ENCODE measurements around the gene TENM3. TPM values are rescaled to one million over a fixed set of nuclear protein-coding genes. Genes with fewer than 3 reads are reported as not detected.

The TENM3 gene
- total and polyA plus RNA-seq, 9 donors: 11.0 to 32.9 (median 23.2) TPM

DNA sequence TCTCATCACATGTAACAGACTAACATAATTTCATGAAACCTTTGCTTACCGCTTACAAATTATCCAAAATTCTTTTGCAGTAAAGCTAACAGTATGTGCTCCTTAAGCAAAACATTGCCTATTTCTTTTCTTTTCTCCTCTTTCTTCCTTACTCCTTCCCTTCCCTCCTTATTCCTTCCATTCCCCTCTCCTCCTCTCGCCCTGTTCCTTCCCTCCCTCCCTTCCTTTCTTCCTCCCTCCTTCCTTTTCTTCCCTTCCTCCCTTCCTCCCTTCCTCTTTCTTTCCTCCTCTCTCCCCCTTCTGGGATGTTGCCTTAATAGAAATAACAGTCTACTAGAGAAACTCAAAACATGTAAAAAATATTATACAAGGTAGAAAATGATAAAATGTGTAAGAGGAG, 246.4 kb downstream of the TENM3 start:
- Histone ChIP-seq H3K9me3 (replicated peaks; ENCODE audit: control insufficient read depth, low read depth, low read length) (peaks cover 6% of the 10 kb centered on the region), H3K4me1 (ENCODE audit: control insufficient read depth, insufficient read depth, low read length) (peaks cover 4% of the 10 kb centered on the region), H3K4me3 (ENCODE audit: low read length) (no peak overlapping the region), H3K27ac (ENCODE audit: low read length) (no peak overlapping the region), H3K36me3 (ENCODE audit: control insufficient read depth, insufficient read depth, low read length) (no peaks in the 10 kb centered on the region), H3K27me3 (ENCODE audit: control insufficient read depth, insufficient read depth, low read length) (no peaks in the 10 kb centered on the region)
- DNase-seq: no peak
- 74% methylated on average over 2 of the region's 2 CpGs for WGBS (ENCODE audit: insufficient coverage)

DNA sequence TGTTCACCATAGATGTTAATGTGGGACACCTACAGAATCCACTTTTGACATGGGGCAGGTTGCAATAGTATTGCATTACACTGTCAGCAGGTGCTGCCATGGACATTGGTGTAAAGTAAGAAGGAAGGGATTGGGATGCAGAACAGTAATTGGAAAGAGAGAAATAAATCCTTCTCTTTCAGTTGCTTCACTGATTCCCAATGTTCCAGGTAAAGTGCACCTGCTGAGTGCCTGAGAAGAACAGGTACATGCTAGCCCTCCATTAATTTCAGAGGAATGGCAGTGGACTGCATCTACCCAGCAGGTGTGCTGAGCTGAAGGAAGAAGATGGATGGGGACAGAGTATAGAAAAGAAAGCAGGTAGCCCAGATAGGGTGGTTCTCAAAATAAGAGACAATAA, 248.5 kb downstream of the TENM3 start:
- no peak for DNase-seq
- Histone ChIP-seq H3K4me3 (ENCODE audit: low read length) (no peak overlapping the region), H3K27me3 (ENCODE audit: control insufficient read depth, insufficient read depth, low read length) (no peaks in the 10 kb centered on the region), H3K36me3 (ENCODE audit: control insufficient read depth, insufficient read depth, low read length) (no peaks in the 10 kb centered on the region), H3K9me3 (replicated peaks; ENCODE audit: control insufficient read depth, low read depth, low read length) (peaks cover 4% of the 10 kb centered on the region), H3K4me1 (ENCODE audit: control insufficient read depth, insufficient read depth, low read length) (peaks cover 4% of the 10 kb centered on the region), H3K27ac (ENCODE audit: low read length) (peak overlapping the region; percentile 82)

DNA sequence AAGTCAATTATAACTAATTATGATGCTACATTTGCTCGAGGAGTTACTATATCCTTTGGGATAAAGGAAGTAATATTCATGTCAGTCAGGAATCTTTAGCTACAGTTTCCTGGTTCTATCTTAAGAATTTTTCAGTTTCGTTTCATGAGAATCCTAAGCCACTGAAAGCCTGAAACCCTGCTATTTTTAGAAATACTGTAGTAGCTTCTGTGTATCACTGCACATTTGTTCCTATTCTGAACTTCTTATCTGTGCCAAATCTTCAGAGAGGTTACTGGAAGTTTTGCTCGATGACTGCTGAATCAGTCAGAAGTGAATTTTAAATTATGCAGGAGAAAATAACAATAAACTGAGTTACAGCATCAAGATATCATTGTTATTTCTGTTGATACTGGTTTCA, 249.2 kb downstream of the TENM3 start:
- no peaks in the 10 kb centered on the region for H3K9me3 ChIP-seq (replicated peaks; ENCODE audit: control insufficient read depth, low read depth, low read length)
- DNase-seq: peak; percentile 84
- no CpG with 5 or more reads among the region's 3 CpGs for WGBS (ENCODE audit: insufficient coverage)
- H3K27ac ChIP-seq (ENCODE audit: low read length): peak overlapping the region; percentile 82
- H3K36me3 ChIP-seq (ENCODE audit: control insufficient read depth, insufficient read depth, low read length): no peaks in the 10 kb centered on the region
- no peaks in the 10 kb centered on the region for H3K27me3 ChIP-seq (ENCODE audit: control insufficient read depth, insufficient read depth, low read length)
- H3K4me3 ChIP-seq (ENCODE audit: low read length): no peak overlapping the region
- H3K4me1 ChIP-seq (ENCODE audit: control insufficient read depth, insufficient read depth, low read length): peaks cover 4% of the 10 kb centered on the region

DNA sequence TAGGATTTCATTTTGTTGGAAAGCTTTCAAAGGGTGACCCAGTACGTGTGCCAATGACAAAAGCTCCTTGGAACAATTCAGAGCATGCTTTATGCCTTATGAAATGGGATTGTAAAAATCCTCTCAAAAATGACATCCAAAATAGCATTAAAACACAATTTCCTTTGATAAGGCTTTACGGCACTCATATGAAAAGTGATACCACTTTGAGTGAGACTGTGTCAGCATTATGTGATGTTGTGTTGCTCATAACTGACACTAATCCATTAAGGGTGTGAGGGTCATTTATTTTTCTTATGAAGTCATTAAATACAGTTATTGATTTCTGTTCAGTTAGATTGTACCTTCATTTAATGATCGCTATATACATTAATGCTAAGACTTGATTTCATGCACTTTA, 250.2 kb downstream of the TENM3 start:
- H3K27me3 ChIP-seq (ENCODE audit: control insufficient read depth, insufficient read depth, low read length): no peaks in the 10 kb centered on the region
- WGBS (ENCODE audit: insufficient coverage): no CpG with 5 or more reads among the region's 3 CpGs
- H3K4me1 ChIP-seq (ENCODE audit: control insufficient read depth, insufficient read depth, low read length): peaks cover 4% of the 10 kb centered on the region
- no peak for DNase-seq
- no peaks in the 10 kb centered on the region for H3K9me3 ChIP-seq (replicated peaks; ENCODE audit: control insufficient read depth, low read depth, low read length)
- no peak overlapping the region for H3K4me3 ChIP-seq (ENCODE audit: low read length)
- no peak overlapping the region for H3K27ac ChIP-seq (ENCODE audit: low read length)
- no peaks in the 10 kb centered on the region for H3K36me3 ChIP-seq (ENCODE audit: control insufficient read depth, insufficient read depth, low read length)

DNA sequence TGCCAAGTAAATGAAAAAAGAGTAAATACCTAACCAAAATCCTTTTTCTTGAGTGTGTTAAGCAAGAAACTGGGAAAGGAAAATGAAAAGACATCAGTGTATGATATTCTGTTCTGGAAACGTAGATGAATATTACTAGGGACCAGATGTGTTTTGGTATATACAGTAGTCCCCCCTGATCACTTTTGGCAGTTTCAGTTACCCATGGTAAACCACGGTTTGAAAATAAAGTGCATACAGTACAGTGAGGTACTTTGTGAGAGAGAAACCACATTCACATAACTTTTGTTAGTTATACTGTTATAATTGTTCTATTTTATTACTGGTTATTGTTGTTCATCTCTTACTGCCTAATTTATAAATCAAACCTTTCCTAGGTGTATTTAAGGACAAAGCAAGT, 250.9 kb downstream of the TENM3 start:
- H3K4me1 ChIP-seq (ENCODE audit: control insufficient read depth, insufficient read depth, low read length): peaks cover 4% of the 10 kb centered on the region
- H3K4me3 ChIP-seq (ENCODE audit: low read length): no peak overlapping the region
- no peak overlapping the region for H3K27ac ChIP-seq (ENCODE audit: low read length)
- WGBS (ENCODE audit: insufficient coverage): 67% methylated on average over 1 of the region's 2 CpGs
- no peaks in the 10 kb centered on the region for H3K9me3 ChIP-seq (replicated peaks; ENCODE audit: control insufficient read depth, low read depth, low read length)
- H3K36me3 ChIP-seq (ENCODE audit: control insufficient read depth, insufficient read depth, low read length): no peaks in the 10 kb centered on the region
- no peak for DNase-seq
- no peaks in the 10 kb centered on the region for H3K27me3 ChIP-seq (ENCODE audit: control insufficient read depth, insufficient read depth, low read length)

DNA sequence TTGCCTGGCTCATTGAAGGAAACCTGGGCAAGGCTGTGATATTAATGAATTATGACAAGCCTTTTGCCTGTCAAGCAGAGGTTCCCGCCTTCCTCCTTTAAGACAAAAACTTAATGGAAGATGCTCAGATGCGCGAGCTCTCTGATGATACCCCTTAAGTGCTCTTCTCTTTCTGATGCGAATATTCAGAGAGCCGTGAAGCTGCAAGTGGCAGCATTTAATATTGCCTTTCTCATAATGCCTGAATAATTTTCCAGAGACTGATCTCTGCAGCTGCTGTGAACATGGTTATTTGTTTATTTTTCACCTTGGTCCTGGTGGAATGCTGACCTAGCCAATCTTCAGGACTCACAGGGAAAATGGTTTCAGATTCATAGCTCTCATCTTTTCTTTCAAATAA, 251.8 kb downstream of the TENM3 start:
- WGBS (ENCODE audit: insufficient coverage): 80% methylated on average over 5 of the region's 5 CpGs
- Histone ChIP-seq H3K27ac (ENCODE audit: low read length) (no peak overlapping the region), H3K9me3 (replicated peaks; ENCODE audit: control insufficient read depth, low read depth, low read length) (no peaks in the 10 kb centered on the region), H3K4me3 (ENCODE audit: low read length) (no peak overlapping the region), H3K27me3 (ENCODE audit: control insufficient read depth, insufficient read depth, low read length) (no peaks in the 10 kb centered on the region), H3K36me3 (ENCODE audit: control insufficient read depth, insufficient read depth, low read length) (no peaks in the 10 kb centered on the region), H3K4me1 (ENCODE audit: control insufficient read depth, insufficient read depth, low read length) (peaks cover 4% of the 10 kb centered on the region)
- no peak for DNase-seq

DNA sequence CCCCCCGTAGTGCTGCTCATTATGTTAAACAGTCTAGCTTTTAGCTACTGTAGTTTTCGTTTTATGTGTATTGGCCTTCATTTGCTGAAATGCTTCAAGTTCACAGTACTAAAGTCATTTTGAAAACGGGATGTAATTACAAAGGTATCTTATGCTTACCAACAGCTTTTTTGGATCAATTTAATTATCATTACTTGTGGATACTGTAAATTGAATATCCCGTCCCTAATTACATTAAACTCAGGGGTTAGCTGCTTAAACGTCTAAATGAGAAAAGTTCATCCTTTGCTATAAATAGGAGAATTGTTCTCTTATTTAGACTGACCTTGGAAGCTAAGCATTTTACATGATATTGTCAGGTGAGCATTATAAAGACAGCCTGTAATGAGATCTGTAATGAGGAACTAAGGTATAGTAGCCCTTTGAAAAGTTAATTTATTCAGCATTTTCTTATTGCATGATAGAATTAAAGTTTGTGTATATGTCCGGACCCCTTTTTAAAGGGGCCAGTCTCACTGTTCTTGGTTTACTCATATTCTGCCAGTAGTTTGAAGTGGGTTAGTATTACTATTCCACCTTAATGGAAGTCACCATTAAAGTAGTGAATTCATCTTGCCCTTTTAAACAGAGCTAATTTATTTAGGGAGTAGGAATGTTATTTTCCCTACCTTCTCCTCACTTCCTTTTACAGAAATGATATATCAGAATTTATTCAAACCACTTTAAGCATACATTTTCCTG, 252.6 kb downstream of the TENM3 start:
- Histone ChIP-seq H3K27me3 (ENCODE audit: control insufficient read depth, insufficient read depth, low read length) (no peaks in the 10 kb centered on the region), H3K4me3 (ENCODE audit: low read length) (no peak overlapping the region), H3K9me3 (replicated peaks; ENCODE audit: control insufficient read depth, low read depth, low read length) (no peaks in the 10 kb centered on the region), H3K27ac (ENCODE audit: low read length) (no peak overlapping the region), H3K4me1 (ENCODE audit: control insufficient read depth, insufficient read depth, low read length) (peaks cover 4% of the 10 kb centered on the region), H3K36me3 (ENCODE audit: control insufficient read depth, insufficient read depth, low read length) (no peaks in the 10 kb centered on the region)
- no peak for DNase-seq
- no CpG with 5 or more reads among the region's 6 CpGs for WGBS (ENCODE audit: insufficient coverage)

DNA sequence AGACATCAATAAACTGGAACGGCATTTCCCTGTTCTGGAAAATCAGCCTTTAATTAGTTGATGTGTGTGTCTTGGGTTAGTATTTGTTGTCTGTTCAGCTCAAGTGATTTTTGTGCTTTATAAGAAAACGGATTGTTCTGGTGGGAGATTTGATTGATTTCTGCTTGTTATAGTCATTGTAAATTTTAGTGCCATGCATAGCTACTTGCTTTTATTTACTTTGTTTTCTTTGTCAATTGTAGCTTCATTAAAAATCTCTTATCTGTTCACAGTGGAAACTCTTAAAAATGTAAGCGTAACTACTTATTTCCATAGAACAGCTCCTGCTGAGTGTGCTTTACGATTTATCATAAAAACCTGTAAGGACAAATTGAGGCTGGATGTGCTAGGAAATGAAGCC, 253.2 kb downstream of the TENM3 start:
- Histone ChIP-seq H3K27ac (ENCODE audit: low read length) (no peak overlapping the region), H3K9me3 (replicated peaks; ENCODE audit: control insufficient read depth, low read depth, low read length) (no peaks in the 10 kb centered on the region), H3K27me3 (ENCODE audit: control insufficient read depth, insufficient read depth, low read length) (no peaks in the 10 kb centered on the region), H3K4me1 (ENCODE audit: control insufficient read depth, insufficient read depth, low read length) (peaks cover 4% of the 10 kb centered on the region), H3K36me3 (ENCODE audit: control insufficient read depth, insufficient read depth, low read length) (no peaks in the 10 kb centered on the region), H3K4me3 (ENCODE audit: low read length) (no peak overlapping the region)
- no peak for DNase-seq
- no CpG with 5 or more reads among the region's 4 CpGs for WGBS (ENCODE audit: insufficient coverage)

DNA sequence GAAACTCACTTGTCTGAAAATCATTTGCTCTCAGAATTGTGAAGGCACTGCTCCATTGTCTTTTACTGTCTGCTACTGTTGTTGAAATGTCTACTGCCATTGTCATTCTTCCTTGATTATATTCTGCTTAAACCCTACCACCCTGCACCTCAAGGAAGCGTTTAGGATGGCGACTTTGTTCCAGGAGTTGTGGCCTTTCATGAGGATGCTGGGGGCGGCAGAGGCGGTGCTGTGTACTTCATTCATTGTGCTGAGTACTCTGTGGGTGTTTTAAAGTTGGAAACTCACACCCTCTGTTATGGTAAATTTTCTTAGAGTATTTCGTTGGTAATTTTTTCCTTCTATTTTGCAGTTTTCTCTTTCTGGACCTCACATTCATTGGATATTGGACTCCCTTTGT, 258.9 kb downstream of the TENM3 start:
- Histone ChIP-seq H3K9me3 (replicated peaks; ENCODE audit: control insufficient read depth, low read depth, low read length) (no peaks in the 10 kb centered on the region), H3K27ac (ENCODE audit: low read length) (no peak overlapping the region), H3K4me3 (ENCODE audit: low read length) (no peak overlapping the region), H3K36me3 (ENCODE audit: control insufficient read depth, insufficient read depth, low read length) (no peaks in the 10 kb centered on the region), H3K27me3 (ENCODE audit: control insufficient read depth, insufficient read depth, low read length) (no peaks in the 10 kb centered on the region), H3K4me1 (ENCODE audit: control insufficient read depth, insufficient read depth, low read length) (no peaks in the 10 kb centered on the region)
- WGBS (ENCODE audit: insufficient coverage): no CpG with 5 or more reads among the region's 5 CpGs
- no peak for DNase-seq

DNA sequence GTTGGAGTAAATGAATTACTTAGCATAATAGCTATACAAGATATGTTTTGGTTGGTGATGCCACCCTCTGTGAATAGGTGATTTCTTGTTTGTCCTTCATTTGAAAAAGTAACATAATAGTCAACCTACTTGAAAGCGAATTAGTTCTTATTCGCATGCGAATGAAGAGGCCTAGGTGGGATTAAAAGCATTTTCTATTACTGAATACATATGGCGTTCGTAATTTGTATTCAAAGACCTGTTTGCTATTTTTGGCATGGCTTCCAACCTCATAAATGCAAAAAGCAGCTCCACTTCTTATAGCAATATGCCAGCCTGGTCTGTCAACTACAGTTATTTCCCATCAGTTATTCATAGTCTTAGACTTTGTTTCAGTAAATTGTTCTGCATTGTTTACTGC, 261.3 kb downstream of the TENM3 start:
- Histone ChIP-seq H3K27ac (ENCODE audit: low read length) (no peak overlapping the region), H3K36me3 (ENCODE audit: control insufficient read depth, insufficient read depth, low read length) (no peaks in the 10 kb centered on the region), H3K4me1 (ENCODE audit: control insufficient read depth, insufficient read depth, low read length) (no peaks in the 10 kb centered on the region), H3K27me3 (ENCODE audit: control insufficient read depth, insufficient read depth, low read length) (no peaks in the 10 kb centered on the region), H3K4me3 (ENCODE audit: low read length) (no peak overlapping the region), H3K9me3 (replicated peaks; ENCODE audit: control insufficient read depth, low read depth, low read length) (no peaks in the 10 kb centered on the region)
- DNase-seq: no peak
- WGBS (ENCODE audit: insufficient coverage): no CpG with 5 or more reads among the region's 5 CpGs

DNA sequence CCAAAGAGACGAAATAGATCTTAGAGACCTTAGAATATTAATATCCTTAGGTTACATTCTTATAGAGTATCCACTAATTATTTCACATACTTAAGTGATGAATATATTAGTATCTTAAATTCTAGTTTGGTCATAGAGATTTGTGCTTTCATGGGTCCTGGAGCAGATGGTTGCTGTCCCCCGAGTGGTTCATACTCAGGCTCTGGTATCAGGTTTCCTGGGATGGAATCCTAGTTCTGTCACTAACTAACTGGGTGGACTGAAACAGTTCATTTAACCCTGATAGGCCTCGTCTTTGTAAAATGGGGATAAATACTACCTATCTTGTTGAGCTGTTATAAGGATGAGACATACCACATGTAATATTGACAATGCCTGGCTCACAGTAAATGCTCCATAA, 264.6 kb downstream of the TENM3 start:
- H3K9me3 ChIP-seq (replicated peaks; ENCODE audit: control insufficient read depth, low read depth, low read length): no peaks in the 10 kb centered on the region
- no CpG with 5 or more reads among the region's 3 CpGs for WGBS (ENCODE audit: insufficient coverage)
- no peaks in the 10 kb centered on the region for H3K36me3 ChIP-seq (ENCODE audit: control insufficient read depth, insufficient read depth, low read length)
- peak; percentile 51 for DNase-seq
- H3K4me3 ChIP-seq (ENCODE audit: low read length): no peak overlapping the region
- H3K27me3 ChIP-seq (ENCODE audit: control insufficient read depth, insufficient read depth, low read length): no peaks in the 10 kb centered on the region
- no peak overlapping the region for H3K27ac ChIP-seq (ENCODE audit: low read length)
- H3K4me1 ChIP-seq (ENCODE audit: control insufficient read depth, insufficient read depth, low read length): no peaks in the 10 kb centered on the region

Data from muscle of leg (tissue), 11 donors.